GM12864 (cell line): ENCODE measurements around the gene RELT.

Experiments used
- DNase-seq: peaks from one replicate; pipeline ENCODE4 v3.0.0-alpha.2; 2011; ENCODE audit warnings: low read depth
- H3K4me3 ChIP-seq: 2 replicates; pipeline ENCODE4 v1.5.1; 2011; ENCODE audit warnings: mild to moderate bottlenecking, low read depth, low read length, control low read depth
- CTCF ChIP-seq: IDR thresholded peaks from 2 replicates; pipeline ENCODE4 v1.5.1; 2011; ENCODE audit warnings: low read depth, mild to moderate bottlenecking, moderate library complexity, low read length, control low read depth, inconsistent platforms; ENCODE audit errors: missing control alignments

Gene RELT

GRCh38 chr11:73382747-73383146 is 6.5 kb downstream of the RELT start:
- peak overlapping the region; percentile 5; the same call in 1 of the 2 replicates for H3K4me3 ChIP-seq
- TF ChIP-seq CTCF = no peak
- no peak for DNase-seq

GRCh38 chr11:73383249-73384124 is 7.3 kb downstream of the RELT start:
- TF ChIP-seq CTCF = peak; percentile 14
- peak overlapping the region; percentile 5; the same call in 1 of the 2 replicates for H3K4me3 ChIP-seq
- DNase-seq = no peak

GRCh38 chr11:73384125-73384441 is 7.9 kb downstream of the RELT start:
- no peak for DNase-seq
- H3K4me3 ChIP-seq = no peak overlapping the region
- no peak for TF ChIP-seq CTCF

GRCh38 chr11:73384531-73384871 is 8.3 kb downstream of the RELT start:
- no peak for DNase-seq
- no peak for TF ChIP-seq CTCF
- H3K4me3 ChIP-seq = peak overlapping the region; percentile 16; the same call in 1 of the 2 replicates

- TF ChIP-seq CTCF = no peak
- DNase-seq = peak; percentile 69
- peak overlapping the region; percentile 26 for H3K4me3 ChIP-seq
Measured at GRCh38 chr11:73384872-73385689, 8.9 kb downstream of the RELT start.

- DNase-seq = no peak
- no peak for TF ChIP-seq CTCF
- H3K4me3 ChIP-seq = peak overlapping the region; percentile 26
Measured at GRCh38 chr11:73386016-73386415, 9.8 kb downstream of the RELT start.
